ENCODE results near the gene PCDHGB6. TPM values are rescaled to one million over a fixed set of nuclear protein-coding genes. Genes with fewer than 3 reads are reported as not detected.

The PCDHGB6 gene
- 0.07 to 0.16 TPM (median 0.12 TPM) in 5 replicates for total RNA-seq (2022; extraction: Qiagen RNA extraction; ENCODE audit: low read depth)

GRCh38 chr5:141407790-141408505 lies at the start of gene PCDHGB6:
TSS of gene PCDHGB6 (plus strand) at chr5:141408021. CDS start at chr5:141408203, 182 bp downstream.

DNA sequence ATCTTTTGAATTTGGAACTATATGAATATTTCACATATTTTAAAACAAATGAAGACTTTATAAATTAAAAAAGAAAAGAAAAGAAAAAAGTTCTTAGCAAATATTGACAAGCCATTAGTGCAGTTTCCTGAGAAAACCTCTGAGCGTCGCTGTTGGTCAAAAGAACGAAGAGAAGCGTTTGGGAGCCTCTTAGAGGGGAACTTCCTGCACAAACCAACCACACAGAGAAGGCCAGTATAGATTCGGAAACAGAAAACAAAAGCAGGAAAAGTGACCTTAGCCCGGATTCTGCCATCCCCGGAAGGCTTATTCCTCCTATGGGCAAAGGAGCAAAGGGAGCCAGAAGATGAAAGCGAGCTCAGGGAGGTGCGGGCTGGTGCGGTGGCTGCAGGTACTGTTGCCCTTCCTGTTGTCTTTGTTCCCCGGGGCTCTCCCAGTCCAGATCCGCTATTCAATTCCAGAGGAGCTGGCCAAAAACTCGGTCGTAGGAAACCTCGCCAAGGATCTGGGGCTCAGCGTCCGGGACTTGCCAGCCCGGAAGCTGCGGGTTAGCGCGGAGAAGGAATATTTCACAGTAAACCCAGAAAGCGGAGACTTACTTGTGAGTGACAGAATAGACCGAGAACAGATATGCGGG lies 47.9 kb upstream of the PCDHGB6 start, which contains the start of gene PCDHGB2:
Gene PCDHGB2 (plus strand): TSS at position 205 of the 637 bp plus-strand sequence. CDS start 142 bp downstream, at position 347.

GRCh38 chr5:141363952-141364660 lies 43.7 kb upstream of the PCDHGB6 start, which contains the start of gene PCDHGA5:
TSS of gene PCDHGA5 (plus strand) at chr5:141364162. CDS start at chr5:141364331, 169 bp downstream.

GRCh38 chr5:141369994-141370848 lies 37.6 kb upstream of the PCDHGB6 start, which contains the start of gene PCDHGB3:
TSS of gene PCDHGB3 (plus strand) at chr5:141370242. CDS start at chr5:141370395, 153 bp downstream.

DNA sequence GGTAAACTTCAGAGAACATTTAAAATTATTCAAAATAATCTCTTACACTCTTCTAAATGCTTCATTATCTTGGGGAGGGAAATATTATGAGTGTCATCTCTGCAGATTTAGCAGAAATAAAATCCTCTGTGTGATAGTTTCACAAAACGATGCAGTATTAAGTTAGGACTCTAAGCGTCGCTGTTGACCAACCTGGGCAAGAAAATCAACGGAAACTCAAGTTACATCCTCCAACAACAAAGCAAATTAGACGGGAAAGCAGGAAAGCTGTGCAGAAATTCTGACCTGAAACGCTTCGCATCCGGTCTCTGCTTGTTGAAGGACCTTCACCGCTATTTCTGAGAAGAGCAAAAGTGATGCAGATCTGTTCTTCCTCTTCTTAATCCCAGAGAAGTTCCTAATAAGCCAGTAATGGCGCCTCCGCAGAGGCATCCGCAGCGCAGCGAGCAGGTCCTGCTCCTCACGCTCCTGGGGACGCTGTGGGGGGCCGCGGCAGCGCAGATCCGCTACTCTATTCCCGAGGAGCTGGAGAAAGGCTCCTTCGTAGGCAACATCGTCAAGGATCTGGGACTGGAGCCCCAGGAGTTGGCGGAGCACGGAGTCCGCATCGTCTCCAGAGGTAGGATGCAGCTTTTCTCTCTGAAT lies 34.0 kb upstream of the PCDHGB6 start, which contains the start of gene PCDHGA6:
Gene PCDHGA6 (plus strand): TSS at position 219 of the 645 bp plus-strand sequence. CDS start 193 bp downstream, at position 412.

GRCh38 chr5:141382469-141383294 lies 25.1 kb upstream of the PCDHGB6 start, which contains the start of gene PCDHGA7:
TSS of gene PCDHGA7 (plus strand) at chr5:141382742. CDS start at chr5:141382900, 158 bp downstream.

GRCh38 chr5:141387557-141388311 lies 20.1 kb upstream of the PCDHGB6 start, which contains the start of gene PCDHGB4:
TSS of gene PCDHGB4 (plus strand) at chr5:141387698. CDS start at chr5:141387885, 187 bp downstream.

DNA sequence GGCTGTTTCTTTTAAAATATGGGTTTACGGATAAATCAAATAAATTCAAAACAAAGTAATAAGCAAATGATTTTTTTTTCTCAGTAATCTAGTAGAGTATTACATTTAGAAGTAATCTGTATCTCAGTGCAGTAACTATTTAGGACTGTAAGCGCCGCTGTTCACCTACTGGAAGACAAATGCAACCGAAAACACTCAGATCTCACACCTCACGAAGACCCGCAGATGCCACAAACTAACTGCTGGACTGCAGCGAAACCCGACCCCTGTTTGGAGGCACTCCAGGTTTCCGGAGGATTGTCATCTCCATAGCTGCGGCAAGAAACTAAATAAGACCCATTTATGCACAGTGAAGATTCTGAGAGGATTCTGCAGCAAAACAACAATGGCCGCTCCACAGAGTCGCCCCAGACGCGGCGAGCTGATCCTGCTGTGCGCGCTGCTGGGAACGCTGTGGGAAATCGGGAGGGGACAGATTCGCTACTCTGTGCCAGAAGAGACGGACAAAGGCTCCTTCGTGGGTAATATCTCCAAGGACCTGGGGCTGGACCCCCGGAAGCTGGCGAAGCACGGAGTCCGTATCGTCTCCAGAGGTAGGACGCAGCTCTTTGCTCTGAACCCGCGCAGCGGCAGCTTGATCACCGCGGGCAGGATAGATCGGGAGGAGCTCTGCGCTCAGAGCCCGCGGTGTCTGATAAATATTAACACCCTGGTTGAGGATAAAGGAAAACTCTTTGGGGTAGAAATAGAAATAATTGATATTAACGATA lies 15.2 kb upstream of the PCDHGB6 start, which contains the start of gene PCDHGA8:
Gene PCDHGA8 (plus strand): TSS at position 205 of the 770 bp plus-strand sequence. CDS start 181 bp downstream, at position 386.

GRCh38 chr5:141397756-141398551 lies 9.9 kb upstream of the PCDHGB6 start, which contains the start of gene PCDHGB5:
TSS of gene PCDHGB5 (plus strand) at chr5:141397947. CDS start at chr5:141398128, 181 bp downstream.

GRCh38 chr5:141402553-141403243 lies 5.1 kb upstream of the PCDHGB6 start, which contains the start of gene PCDHGA9:
TSS of gene PCDHGA9 (plus strand) at chr5:141402778. CDS start at chr5:141402953, 175 bp downstream.

GRCh38 chr5:141412854-141413539 lies 5.2 kb downstream of the PCDHGB6 start, which contains the start of gene PCDHGA10:
TSS of gene PCDHGA10 (plus strand) at chr5:141412987. CDS start at chr5:141413176, 189 bp downstream.

GRCh38 chr5:141417494-141418172 lies 9.8 kb downstream of the PCDHGB6 start, which contains the start of gene PCDHGB7:
TSS of gene PCDHGB7 (plus strand) at chr5:141417677. CDS start at chr5:141417860, 183 bp downstream.

DNA sequence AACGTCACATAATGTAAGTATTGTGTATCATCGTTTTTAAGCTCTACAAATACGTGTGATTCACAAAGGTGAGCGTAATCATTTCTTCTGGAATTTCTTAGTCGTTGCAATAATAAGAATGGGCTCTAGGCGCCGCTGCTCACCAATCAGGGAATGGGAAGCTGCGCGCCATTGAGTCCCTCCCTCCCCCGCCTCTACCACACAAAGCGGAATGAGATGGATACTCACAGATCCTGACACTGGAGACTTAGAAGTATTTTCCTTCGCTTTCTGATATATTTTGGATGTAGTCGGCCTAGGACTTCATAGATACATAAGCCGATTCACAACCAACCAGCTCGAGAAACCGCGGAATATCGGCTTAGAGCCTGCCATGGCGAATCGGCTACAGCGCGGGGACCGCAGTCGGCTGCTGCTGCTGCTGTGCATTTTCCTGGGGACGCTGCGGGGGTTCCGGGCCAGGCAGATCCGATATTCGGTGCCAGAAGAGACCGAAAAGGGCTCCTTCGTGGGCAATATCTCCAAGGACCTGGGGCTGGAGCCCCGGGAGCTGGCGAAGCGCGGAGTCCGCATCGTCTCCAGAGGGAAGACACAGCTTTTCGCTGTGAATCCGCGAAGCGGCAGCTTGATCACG lies 13.2 kb downstream of the PCDHGB6 start, which contains the start of gene PCDHGA11:
Gene PCDHGA11 (plus strand): TSS at position 197 of the 634 bp plus-strand sequence. CDS start 177 bp downstream, at position 374.

GRCh38 chr5:141430332-141431113 lies 22.7 kb downstream of the PCDHGB6 start, which contains the start of gene PCDHGA12:
TSS of gene PCDHGA12 (plus strand) at chr5:141430507. CDS start at chr5:141430760, 253 bp downstream.

Data from A549 treated with GW870086 at 1 μM for 4 hours (cell line).